HG03060 (cell line): ENCODE results near the gene SEMA5B.
A peak's percentile ranks its signal among the peaks of the same experiment; 100 is the strongest.

Experiments
- ATAC-seq: cut with Tn5 transposase; IDR thresholded peaks from one replicate; pipeline ENCODE4 v1.9.1; 2021; ENCODE audit warnings: low read depth, moderate number of reproducible peaks; ENCODE audit not compliant: unreplicated experiment

Gene SEMA5B

GRCh38 chr3:122955916-122956692 is 71.5 kb downstream of the SEMA5B start:
- no peak for ATAC-seq

- ATAC-seq, result peak; percentile 65
These were observed 75.0 kb downstream of the SEMA5B start for GRCh38 chr3:122952520-122952919.

- no peak for ATAC-seq
These were observed 79.2 kb downstream of the SEMA5B start for GRCh38 chr3:122948408-122948807.

- no peak for ATAC-seq
These were observed 79.8 kb downstream of the SEMA5B start for GRCh38 chr3:122947738-122948137.

- no peak for ATAC-seq
These were observed 80.4 kb downstream of the SEMA5B start for GRCh38 chr3:122947196-122947595.

- ATAC-seq, result no peak
These were observed 81.4 kb downstream of the SEMA5B start for GRCh38 chr3:122946185-122946584.

GRCh38 chr3:122945230-122945629 is 82.3 kb downstream of the SEMA5B start:
- ATAC-seq, result no peak

GRCh38 chr3:122944671-122945161 is 82.8 kb downstream of the SEMA5B start:
- ATAC-seq, result no peak

GRCh38 chr3:122943828-122944190 is 83.8 kb downstream of the SEMA5B start:
- no peak for ATAC-seq

- no peak for ATAC-seq
These were observed 84.4 kb downstream of the SEMA5B start for GRCh38 chr3:122942937-122943827.

GRCh38 chr3:122942239-122942638 is 85.3 kb downstream of the SEMA5B start:
- no peak for ATAC-seq

GRCh38 chr3:122941228-122942206 is 86.0 kb downstream of the SEMA5B start:
- ATAC-seq, result no peak

- ATAC-seq, result no peak
These were observed 86.9 kb downstream of the SEMA5B start for GRCh38 chr3:122940628-122941086.

- ATAC-seq, result no peak
These were observed 88.7 kb downstream of the SEMA5B start for GRCh38 chr3:122938783-122939425.

GRCh38 chr3:122937745-122938144 is 89.8 kb downstream of the SEMA5B start:
- ATAC-seq, result no peak

- ATAC-seq, result no peak
These were observed 90.6 kb downstream of the SEMA5B start for GRCh38 chr3:122936986-122937385.

- ATAC-seq, result no peak
These were observed 91.2 kb downstream of the SEMA5B start for GRCh38 chr3:122936335-122936734.

- no peak for ATAC-seq
These were observed 93.3 kb downstream of the SEMA5B start for GRCh38 chr3:122934251-122934650.

GRCh38 chr3:122932251-122932967 is 95.2 kb downstream of the SEMA5B start:
- no peak for ATAC-seq
